NCI-H460 (cell line): ENCODE measurements around the gene FNTB. TPM values are rescaled to one million over a fixed set of nuclear protein-coding genes. Genes with fewer than 3 reads are reported as not detected.

ENCODE experiments used
- DNase-seq: peaks from one replicate; pipeline ENCODE4 v3.0.0-alpha.2; 2016; ENCODE audit warnings: low read depth; ENCODE audit errors: extremely low read depth
- small RNA-seq, 2 experiments: library from RNA; depleted of rRNA; stranded (forward); fragments of <200 nt; gene quantifications; one replicate each; pipeline ENCODE3, GENCODE V24; 2014
- total RNA-seq: library from RNA; depleted of rRNA; stranded (reverse); fragments of >200 nt; shearing (Covaris generic); gene quantifications from 2 replicates; pipeline ENCODE4 v1.2.3, GENCODE V29; 2014; rRNA removed

FNTB gene
- total RNA-seq, 1 experiment from 2014 or later: 17.0 TPM

GRCh38 chr14:65107200-65107599 lies 120.5 kb downstream of the FNTB start:
- DNase-seq: no peak

DNA sequence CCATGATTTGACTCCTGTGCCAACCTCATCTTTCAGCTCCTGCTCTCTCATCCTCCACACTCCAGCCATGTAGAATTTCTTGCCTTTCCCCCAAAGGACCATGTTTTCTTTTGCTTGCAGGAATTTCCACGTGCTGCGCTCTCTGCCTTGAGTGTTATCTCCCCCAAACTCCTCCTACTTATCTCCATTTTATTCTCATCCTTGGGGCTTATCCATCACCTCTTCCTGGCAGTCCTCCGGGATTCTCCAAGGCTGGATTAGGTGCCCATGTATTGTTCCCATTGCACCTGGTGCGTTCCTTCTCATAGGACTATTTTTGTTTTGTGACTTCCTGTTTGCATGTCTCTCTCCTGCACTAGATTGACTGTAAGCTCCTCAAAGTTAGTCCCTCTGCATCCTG lies 122.7 kb downstream of the FNTB start:
- DNase-seq: no peak

- DNase-seq: no peak
Observed at GRCh38 chr14:65110525-65110924, 123.8 kb downstream of the FNTB start.

Small RNAs within 50 kb of the gene (small RNA-seq; reads per million reads assigned to genes)
- gene MIR4706: 0 reads per million in 2 experiments

Other genes starting within 250 kb of the FNTB start
- gene SPTB, start 107.0 kb upstream of the FNTB start, total RNA-seq: 0.09 and 0.10 TPM in 2 replicates
- 49.6 and 53.2 TPM in 2 replicates for gene CHURC1, start 72.4 kb upstream of the FNTB start, total RNA-seq
- gene GPX2, start 44.1 kb upstream of the FNTB start, total RNA-seq: not detected in 2 replicates
- 1.5 and 1.8 TPM in 2 replicates for gene RAB15, start 14.6 kb upstream of the FNTB start, total RNA-seq
- gene MAX, start 115.6 kb downstream of the FNTB start, total RNA-seq: 46.2 and 50.1 TPM in 2 replicates